Astrocyte of the spinal cord (primary cell): Measurements from ENCODE around the gene LBHD2.

Source experiments
- DNase-seq: peaks from one replicate; pipeline ENCODE4 v3.0.0; 2011; ENCODE audit warnings: low read depth, low spot score
- H3K4me3 ChIP-seq: 2 replicates; pipeline ENCODE4 v1.5.1; 2011; ENCODE audit warnings: low read depth, mild to moderate bottlenecking, low read length, moderate library complexity
- in situ Hi-C: cut with HindIII; loops from 2 replicates; pipeline ENCODE4 v1.10.0; 2017; ENCODE audit warnings: low sequenced_read_pairs
- TF ChIP-seq, protein P1 (sequence below): IDR thresholded peaks from 2 replicates; pipeline ENCODE4 v1.5.1; 2012; ENCODE audit warnings: low read depth, mild to moderate bottlenecking, low read length, inconsistent platforms

LBHD2 gene

DNA sequence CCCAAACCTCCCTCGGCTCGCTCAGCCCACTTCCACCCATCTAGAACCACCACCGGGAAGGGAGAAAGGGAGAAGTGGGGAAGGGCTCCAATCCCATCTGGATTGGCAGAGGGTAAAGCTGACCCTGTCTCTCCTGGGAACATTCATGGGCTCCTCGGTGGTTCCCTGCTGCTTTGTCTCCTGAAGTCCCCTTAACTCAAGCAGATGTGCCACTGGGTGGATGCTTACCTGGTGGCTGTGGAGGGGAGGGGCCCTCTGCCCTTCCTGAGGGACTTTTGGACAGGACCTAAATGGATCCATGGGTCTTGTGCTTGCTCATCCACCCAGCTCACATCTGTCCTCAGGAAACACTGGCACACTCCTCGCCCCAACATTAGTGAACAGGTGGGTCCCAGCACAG is 24.5 kb upstream of the LBHD2 start:
- in situ Hi-C loops = no loop called here
- TF ChIP-seq, protein P1, sequence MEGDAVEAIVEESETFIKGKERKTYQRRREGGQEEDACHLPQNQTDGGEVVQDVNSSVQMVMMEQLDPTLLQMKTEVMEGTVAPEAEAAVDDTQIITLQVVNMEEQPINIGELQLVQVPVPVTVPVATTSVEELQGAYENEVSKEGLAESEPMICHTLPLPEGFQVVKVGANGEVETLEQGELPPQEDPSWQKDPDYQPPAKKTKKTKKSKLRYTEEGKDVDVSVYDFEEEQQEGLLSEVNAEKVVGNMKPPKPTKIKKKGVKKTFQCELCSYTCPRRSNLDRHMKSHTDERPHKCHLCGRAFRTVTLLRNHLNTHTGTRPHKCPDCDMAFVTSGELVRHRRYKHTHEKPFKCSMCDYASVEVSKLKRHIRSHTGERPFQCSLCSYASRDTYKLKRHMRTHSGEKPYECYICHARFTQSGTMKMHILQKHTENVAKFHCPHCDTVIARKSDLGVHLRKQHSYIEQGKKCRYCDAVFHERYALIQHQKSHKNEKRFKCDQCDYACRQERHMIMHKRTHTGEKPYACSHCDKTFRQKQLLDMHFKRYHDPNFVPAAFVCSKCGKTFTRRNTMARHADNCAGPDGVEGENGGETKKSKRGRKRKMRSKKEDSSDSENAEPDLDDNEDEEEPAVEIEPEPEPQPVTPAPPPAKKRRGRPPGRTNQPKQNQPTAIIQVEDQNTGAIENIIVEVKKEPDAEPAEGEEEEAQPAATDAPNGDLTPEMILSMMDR = no peak
- no peak for DNase-seq
- no peak overlapping the region for H3K4me3 ChIP-seq

DNA sequence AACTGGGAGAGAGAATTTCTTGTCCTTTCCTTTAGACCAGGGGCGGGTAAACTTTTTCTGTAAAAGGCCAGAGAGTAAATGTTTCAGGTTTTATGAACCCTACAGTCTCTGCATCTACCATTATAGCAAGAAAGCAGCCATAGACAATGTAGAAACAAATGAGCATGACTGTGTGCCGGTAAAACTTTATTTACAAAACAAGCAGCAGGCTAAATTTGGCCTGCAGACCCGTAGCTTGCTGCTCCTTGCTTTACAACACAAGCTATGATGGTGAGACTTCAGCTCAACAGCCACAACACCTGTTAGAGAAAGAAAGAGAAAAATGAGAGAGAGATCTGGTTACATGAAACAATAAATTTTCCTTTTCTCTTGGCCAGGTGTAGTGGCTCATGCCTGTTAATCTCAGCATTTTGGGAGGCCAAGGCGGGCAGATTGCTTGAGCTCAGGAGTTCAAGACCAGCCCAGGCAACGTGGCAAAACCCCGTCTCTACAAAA is 22.5 kb upstream of the LBHD2 start:
- TF ChIP-seq, protein P1 = no peak
- in situ Hi-C loops = no loop called here
- H3K4me3 ChIP-seq = no peak overlapping the region
- DNase-seq = no peak

DNA sequence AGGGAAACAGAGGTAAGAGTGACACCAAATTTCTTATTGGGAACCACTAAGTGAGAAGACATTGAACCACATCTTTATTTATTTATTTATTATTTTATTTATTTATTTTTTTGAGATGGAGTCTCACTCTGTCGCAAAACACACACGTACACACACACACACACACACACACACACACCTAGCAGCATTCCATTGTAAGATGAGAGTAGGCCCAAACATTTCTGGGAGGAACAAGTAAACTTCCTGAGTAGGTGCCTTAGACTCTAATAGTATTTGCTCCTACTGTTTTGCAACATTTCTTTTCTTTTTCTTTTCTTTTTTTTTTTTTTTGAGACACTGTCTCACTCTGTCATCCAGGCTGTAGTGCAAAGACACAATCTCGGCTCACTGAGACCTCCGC is 19.6 kb upstream of the LBHD2 start:
- in situ Hi-C loops = no loop called here
- TF ChIP-seq, protein P1 = no peak
- H3K4me3 ChIP-seq = no peak overlapping the region
- DNase-seq = no peak

DNA sequence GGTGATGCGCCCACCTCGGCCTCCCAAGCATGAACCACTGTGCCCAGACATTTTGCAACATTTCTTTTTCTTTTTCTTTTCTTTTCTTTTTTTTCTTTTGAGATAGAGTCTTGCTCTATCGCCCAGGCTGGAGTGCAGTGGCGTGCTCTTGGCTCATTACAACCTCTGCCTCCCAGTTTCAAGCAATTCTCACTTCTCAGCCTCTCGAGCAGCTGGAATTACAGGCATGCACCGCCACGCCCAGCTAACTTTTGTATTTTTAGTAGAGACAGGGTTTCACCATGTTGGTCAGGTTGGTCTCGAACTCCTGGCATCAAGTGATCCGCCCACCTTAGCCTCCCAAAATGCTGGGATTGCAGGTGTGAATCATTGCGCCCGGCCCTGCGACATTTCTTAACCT is 19.0 kb upstream of the LBHD2 start:
- no peak for DNase-seq
- TF ChIP-seq, protein P1 = no peak
- in situ Hi-C loops = no loop called here
- no peak overlapping the region for H3K4me3 ChIP-seq

DNA sequence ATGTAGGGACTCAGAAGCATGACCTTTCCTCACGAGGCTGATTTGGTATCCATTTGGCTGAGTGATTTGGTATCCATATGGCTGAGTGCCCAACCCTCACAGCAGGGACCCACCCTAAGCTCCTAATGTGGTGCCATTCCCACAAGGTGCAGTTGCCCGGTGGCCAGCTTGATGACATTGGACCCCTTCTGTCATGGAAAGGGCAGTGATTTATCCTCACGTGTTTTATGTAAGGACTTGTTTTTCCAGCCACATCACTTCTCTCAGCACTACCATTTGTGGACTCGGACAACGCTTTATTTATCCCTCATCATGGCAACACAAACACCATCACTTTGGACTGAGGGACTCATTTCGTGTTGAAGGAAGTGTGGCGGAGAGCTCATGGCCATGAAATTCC is 18.1 kb upstream of the LBHD2 start:
- TF ChIP-seq, protein P1 = no peak
- H3K4me3 ChIP-seq = no peak overlapping the region
- in situ Hi-C loops = no loop called here
- DNase-seq = no peak

DNA sequence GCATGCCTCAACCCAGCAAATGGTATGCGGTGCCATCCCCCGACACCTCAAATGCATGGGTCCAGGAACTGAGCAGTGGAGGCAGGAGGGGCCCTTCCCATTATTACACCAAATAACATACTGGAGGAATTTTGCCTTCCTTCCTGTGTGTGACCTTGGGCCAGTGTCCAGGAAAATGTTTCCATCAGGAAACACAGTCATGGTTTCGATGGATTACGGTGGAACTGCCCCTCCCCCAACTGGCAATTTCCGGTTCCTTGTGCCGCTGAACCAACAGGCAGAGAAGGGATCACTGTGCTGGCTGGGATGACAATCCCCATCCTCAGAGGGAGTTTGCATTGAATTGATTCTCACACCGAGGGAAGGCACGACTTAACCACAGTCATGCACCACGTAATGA is 17.6 kb upstream of the LBHD2 start:
- TF ChIP-seq, protein P1 = no peak
- in situ Hi-C loops = no loop called here
- no peak overlapping the region for H3K4me3 ChIP-seq
- DNase-seq = no peak
